ENCODE results near the gene COG5. TPM values are rescaled to one million over a fixed set of nuclear protein-coding genes. Genes with fewer than 3 reads are reported as not detected.

COG5 gene
- total RNA-seq, 1 experiment from 2014 or later, result 20.2 TPM

GRCh38 chr7:107463139-107464078 lies 100.3 kb downstream of the COG5 start:
- H3K27ac ChIP-seq (ENCODE audit: insufficient read length, low read depth, low read length), result no peak overlapping the region
- TF ChIP-seq, protein P1, sequence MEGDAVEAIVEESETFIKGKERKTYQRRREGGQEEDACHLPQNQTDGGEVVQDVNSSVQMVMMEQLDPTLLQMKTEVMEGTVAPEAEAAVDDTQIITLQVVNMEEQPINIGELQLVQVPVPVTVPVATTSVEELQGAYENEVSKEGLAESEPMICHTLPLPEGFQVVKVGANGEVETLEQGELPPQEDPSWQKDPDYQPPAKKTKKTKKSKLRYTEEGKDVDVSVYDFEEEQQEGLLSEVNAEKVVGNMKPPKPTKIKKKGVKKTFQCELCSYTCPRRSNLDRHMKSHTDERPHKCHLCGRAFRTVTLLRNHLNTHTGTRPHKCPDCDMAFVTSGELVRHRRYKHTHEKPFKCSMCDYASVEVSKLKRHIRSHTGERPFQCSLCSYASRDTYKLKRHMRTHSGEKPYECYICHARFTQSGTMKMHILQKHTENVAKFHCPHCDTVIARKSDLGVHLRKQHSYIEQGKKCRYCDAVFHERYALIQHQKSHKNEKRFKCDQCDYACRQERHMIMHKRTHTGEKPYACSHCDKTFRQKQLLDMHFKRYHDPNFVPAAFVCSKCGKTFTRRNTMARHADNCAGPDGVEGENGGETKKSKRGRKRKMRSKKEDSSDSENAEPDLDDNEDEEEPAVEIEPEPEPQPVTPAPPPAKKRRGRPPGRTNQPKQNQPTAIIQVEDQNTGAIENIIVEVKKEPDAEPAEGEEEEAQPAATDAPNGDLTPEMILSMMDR (conservative IDR thresholded peaks at IDR 0.05), result peak; percentile 77
- H3K4me1 Mint-ChIP-seq, result peaks cover 15 to 17% of the 10 kb centered on the region in 2 experiments

More at GRCh38 chr7:107463139-107464078, 100.3 kb downstream of the COG5 start:
- peak overlapping the region in 2 of 3 experiments; percentile 76 to 86; a peak in 3 of 7 replicates for H3K27ac Mint-ChIP-seq
- H4K91ac ChIP-seq (ENCODE audit: insufficient read length, low read depth, low read length), result no peak overlapping the region
- H4K8ac ChIP-seq (replicated peaks; ENCODE audit: insufficient read length, low read depth, low read length), result no peak overlapping the region
- H3K9ac ChIP-seq (ENCODE audit: extremely low read depth, insufficient read length, low read length), result no peak overlapping the region
- H3K79me2 ChIP-seq (ENCODE audit: insufficient read depth, low read length), result no peaks in the 10 kb centered on the region
- no peaks in the 10 kb centered on the region for H3K9me3 ChIP-seq (ENCODE audit: control insufficient read depth, low read depth, low read length)
- no peak overlapping the region for H3K4me3 Mint-ChIP-seq
- no peaks in the 10 kb centered on the region for H4K20me1 ChIP-seq (ENCODE audit: control insufficient read depth, insufficient read depth, insufficient read length)
- no peak overlapping the region for H2BK15ac ChIP-seq (ENCODE audit: low read depth, low read length)
- H4K5ac ChIP-seq (ENCODE audit: insufficient read length, low read depth, low read length), result no peak overlapping the region
- H3K4ac ChIP-seq (ENCODE audit: low read depth, low read length), result no peak overlapping the region
- H2AFZ ChIP-seq (ENCODE audit: low read length), result no peak overlapping the region
- no peak overlapping the region for H2BK20ac ChIP-seq (ENCODE audit: low read depth, low read length, poor library complexity, severe bottlenecking)
- H2AK5ac ChIP-seq (ENCODE audit: insufficient read length, low read length), result no peak overlapping the region
- no peaks in the 10 kb centered on the region for H3K79me1 ChIP-seq (ENCODE audit: insufficient read depth, low read depth, low read length, poor library complexity, severe bottlenecking)
- H3K23ac ChIP-seq (ENCODE audit: insufficient read length, low read depth, low read length), result no peak overlapping the region
- H3K36me3 Mint-ChIP-seq (ENCODE audit: insufficient read depth in 1 of 3, low read depth in 3 of 3), result no peaks in the 10 kb centered on the region
- H3T11ph ChIP-seq (ENCODE audit: low read length), result no peak overlapping the region
- H2BK120ac ChIP-seq (ENCODE audit: low read depth, low read length, poor library complexity, severe bottlenecking), result no peak overlapping the region
- no peaks in the 10 kb centered on the region for H3K9me3 Mint-ChIP-seq
- no peak overlapping the region for H3K56ac ChIP-seq (ENCODE audit: insufficient read length, low read depth, low read length)
- H3K14ac ChIP-seq (ENCODE audit: insufficient read depth, low read length), result no peak overlapping the region
- no peaks in the 10 kb centered on the region for H3K27me3 Mint-ChIP-seq (ENCODE audit: low read depth)
- H3K18ac ChIP-seq (ENCODE audit: insufficient read length, low read depth, low read length), result no peak overlapping the region
- no peaks in the 10 kb centered on the region for H3K27me3 ChIP-seq (ENCODE audit: insufficient read depth, low read length)
- no peak overlapping the region for H3K4me2 ChIP-seq (ENCODE audit: insufficient read depth, insufficient read length, low read length)
- DNase-seq, result peak; percentile 56
- no CpG with 5 or more reads among the region's 6 CpGs for WGBS (ENCODE audit: extremely low coverage, insufficient read length, low lambda C conversion rate)
- H2BK12ac ChIP-seq (ENCODE audit: insufficient read length, low read depth, low read length), result no peak overlapping the region
- no peaks in the 10 kb centered on the region for H3K4me1 ChIP-seq (ENCODE audit: insufficient read depth, low read length)
- H2BK5ac ChIP-seq (ENCODE audit: insufficient read length, low read length), result no peak overlapping the region
- no peaks in the 10 kb centered on the region for H3K23me2 ChIP-seq (ENCODE audit: insufficient read length, low read depth, low read length, poor library complexity, severe bottlenecking)

Data from H9 (cell line).